ENCODE measurements around the gene SCUBE1.

DNA sequence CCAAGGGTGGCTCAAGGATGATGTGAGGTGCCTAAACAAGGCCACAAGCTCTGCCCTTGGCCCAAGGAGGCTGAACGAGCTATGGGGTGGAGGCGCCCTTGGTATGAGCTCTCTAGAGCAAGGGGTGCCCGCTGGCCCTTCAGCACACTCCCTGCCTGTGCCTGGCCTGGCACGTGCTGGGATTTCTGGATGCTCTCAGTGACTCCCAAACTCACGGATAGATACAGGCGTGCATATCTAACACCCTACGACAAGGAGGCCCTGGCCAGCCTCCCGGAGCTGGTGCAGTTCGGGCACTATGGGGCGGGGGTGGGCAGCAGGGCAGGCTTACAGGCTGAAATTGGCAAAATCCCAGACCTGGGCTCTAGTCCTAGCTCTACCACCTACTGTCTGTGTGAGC, 30.6 kb downstream of the SCUBE1 start:
- TF ChIP-seq, protein P1, sequence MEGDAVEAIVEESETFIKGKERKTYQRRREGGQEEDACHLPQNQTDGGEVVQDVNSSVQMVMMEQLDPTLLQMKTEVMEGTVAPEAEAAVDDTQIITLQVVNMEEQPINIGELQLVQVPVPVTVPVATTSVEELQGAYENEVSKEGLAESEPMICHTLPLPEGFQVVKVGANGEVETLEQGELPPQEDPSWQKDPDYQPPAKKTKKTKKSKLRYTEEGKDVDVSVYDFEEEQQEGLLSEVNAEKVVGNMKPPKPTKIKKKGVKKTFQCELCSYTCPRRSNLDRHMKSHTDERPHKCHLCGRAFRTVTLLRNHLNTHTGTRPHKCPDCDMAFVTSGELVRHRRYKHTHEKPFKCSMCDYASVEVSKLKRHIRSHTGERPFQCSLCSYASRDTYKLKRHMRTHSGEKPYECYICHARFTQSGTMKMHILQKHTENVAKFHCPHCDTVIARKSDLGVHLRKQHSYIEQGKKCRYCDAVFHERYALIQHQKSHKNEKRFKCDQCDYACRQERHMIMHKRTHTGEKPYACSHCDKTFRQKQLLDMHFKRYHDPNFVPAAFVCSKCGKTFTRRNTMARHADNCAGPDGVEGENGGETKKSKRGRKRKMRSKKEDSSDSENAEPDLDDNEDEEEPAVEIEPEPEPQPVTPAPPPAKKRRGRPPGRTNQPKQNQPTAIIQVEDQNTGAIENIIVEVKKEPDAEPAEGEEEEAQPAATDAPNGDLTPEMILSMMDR (IDR thresholded peaks at IDR 0.05) = no peak
- TF ChIP-seq POLR2A (IDR thresholded peaks at IDR 0.05) (no peak), EP300 (IDR thresholded peaks at IDR 0.05) (no peak)

Measured in gastroesophageal sphincter (tissue), 3 donors.